HT-29 (cell line): ENCODE results near the gene AGPAT4. TPM values are rescaled to one million over a fixed set of nuclear protein-coding genes. Genes with fewer than 3 reads are reported as not detected.
"Not testable (repeated sequence)": the region's sequence is repeated elsewhere in the genome, so short reads cannot be mapped to it uniquely, and the experiment has no call there.

ENCODE experiments used
- DNase-seq: peaks from one replicate; pipeline ENCODE4 v3.0.0-alpha.2; 2015; ENCODE audit warnings: low spot score
- total RNA-seq: library from RNA; depleted of rRNA; stranded (reverse); fragments of >200 nt; shearing (Covaris generic); gene quantifications from 2 replicates; pipeline ENCODE4 v1.2.3, GENCODE V29; 2014

AGPAT4 gene
- total RNA-seq, 1 experiment from 2014 or later = 0.56 TPM

- no peak for DNase-seq
Observed at GRCh38 chr6:161139304-161139765, 134.5 kb downstream of the AGPAT4 start.

- DNase-seq = no peak
Observed at GRCh38 chr6:161138543-161139303, 135.1 kb downstream of the AGPAT4 start.

GRCh38 chr6:161137839-161138542, 135.9 kb downstream of the AGPAT4 start:
- no peak for DNase-seq

DNA sequence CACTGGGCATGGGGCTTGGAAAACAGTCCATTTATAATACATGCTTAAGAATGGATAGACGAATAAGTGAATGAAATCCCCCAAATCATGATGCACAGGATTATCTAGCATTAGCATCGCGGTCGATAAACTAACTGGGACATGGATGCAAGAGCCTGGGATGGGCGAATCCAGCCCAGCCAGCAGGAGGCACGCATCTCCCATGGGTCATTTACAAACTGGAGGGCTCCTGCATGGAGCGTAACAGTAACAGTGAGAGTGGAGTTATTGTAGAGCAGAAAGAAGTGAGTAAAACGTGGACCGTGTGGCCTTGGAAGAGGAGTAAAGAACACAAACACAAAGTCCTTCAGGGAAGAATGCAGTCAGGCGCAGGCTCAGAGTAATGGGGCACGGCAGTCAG, 136.5 kb downstream of the AGPAT4 start:
- DNase-seq = no peak

- no peak for DNase-seq
Observed at GRCh38 chr6:161136655-161137054, 137.2 kb downstream of the AGPAT4 start.

- DNase-seq = no peak
Observed at GRCh38 chr6:161135695-161136591, 137.9 kb downstream of the AGPAT4 start.

GRCh38 chr6:161134550-161135298, 139.1 kb downstream of the AGPAT4 start:
- DNase-seq = no peak

GRCh38 chr6:161133963-161134362, 139.9 kb downstream of the AGPAT4 start:
- DNase-seq = no peak

- no peak for DNase-seq
Observed at GRCh38 chr6:161132384-161132783, 141.5 kb downstream of the AGPAT4 start.

DNA sequence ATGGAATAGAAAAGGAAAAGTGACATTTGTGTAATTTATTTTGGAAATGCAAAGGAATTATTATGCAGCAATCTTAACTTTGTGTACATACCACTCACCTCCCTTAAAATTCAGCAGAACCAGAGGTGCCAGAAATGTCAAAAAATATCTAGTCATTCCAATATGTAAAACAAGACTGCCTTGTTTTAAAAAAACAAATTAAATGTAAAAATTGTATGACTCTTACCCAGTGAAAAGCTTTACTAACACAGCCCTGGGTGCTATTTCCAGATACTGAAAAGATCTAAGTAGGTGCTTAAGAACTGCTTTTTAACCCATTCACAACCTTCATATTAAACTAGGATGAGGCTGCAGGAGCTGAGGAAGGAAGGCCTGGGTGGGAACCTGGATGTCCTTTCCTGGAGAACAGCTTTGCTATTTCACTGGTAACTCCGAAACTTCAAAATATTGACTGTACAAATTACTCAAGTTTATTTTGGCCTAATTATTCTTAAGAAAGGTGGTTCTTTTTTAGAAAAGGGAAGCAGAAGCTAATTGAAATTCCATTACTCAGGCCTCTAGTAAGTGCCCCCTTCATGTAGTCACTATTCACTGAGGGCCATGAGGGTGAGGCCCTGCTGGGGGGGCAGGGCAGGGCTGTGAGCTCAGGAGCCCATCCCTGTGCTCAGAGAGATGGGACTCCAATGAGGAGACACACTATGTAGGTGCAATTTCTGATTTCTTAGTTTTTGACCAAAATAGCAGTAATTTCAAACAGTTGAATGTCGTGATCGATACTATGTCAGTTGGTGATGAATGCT, 142.7 kb downstream of the AGPAT4 start:
- no peak for DNase-seq

DNA sequence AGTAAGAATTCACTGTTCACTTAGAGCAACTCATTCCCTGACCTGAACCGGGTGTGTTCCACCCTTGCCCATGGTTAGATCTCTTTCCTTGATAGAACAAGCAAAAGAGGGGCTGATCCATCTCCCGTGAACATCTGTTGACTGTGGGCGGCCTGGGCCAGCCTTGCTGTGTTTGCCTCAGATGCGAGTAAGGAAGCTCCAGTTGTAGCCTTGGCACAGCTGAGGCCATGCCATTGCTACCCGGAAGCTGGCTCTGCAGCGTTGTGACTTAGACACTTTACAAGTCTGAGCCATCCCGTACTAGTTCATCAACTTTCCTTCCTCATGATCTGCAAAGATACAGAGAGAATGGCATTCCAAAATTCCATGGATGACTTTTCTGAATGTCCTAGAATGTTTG, 143.3 kb downstream of the AGPAT4 start:
- no peak for DNase-seq

- DNase-seq = no peak
Observed at GRCh38 chr6:161128680-161129196, 145.1 kb downstream of the AGPAT4 start.

- no peak for DNase-seq
Observed at GRCh38 chr6:161128230-161128629, 145.6 kb downstream of the AGPAT4 start.

DNA sequence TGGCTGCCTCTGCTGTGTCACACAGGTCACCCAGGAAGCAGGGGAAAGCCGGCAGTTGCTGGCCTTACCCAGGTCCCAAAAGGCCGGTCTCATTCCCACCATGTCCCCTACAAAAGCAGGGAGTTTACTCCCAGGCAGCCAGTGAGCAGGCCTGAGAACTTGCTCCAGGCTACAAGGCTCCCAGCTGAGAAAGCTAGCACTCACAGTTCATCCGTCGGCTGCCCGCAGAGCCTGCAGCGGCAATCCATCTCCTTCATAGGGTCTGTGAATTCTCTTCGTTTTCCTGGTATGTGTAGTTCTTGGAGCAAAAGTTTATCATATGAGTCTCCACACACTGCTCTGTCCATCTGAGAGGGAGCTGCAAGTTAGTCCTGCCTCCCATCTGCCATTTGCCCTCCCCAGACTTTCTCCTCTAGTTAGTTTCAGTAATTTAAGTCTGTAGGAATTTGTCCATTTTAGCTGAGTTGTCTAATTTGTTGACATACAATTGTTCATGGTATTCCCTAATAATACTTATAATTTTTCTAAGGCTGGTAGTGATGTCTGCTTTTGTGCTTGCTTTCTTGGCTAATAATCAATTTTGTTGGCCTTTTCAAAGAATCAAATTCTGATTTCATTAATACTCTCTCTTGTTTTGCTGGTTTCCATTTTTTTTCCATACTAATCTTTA, 146.7 kb downstream of the AGPAT4 start:
- DNase-seq = no peak

DNA sequence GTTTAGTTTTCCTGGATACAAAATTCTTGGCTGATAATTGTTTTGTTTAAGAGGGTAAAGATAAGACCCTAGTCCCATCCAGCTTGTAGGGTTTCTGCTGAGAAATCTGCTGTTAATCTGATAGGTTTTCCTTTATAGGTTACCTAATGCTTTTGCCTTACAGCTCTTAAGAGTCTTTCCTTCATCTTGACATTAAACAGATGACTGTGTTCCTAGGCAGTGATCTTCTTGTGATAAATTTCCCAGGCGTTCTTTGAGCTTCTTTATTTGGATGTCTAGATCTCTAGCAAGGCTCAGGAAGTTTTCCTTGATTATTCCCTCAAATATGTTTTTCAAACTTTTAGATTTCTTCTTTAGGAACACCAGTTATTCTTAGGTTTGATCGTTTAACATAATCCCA, 148.3 kb downstream of the AGPAT4 start:
- no peak for DNase-seq

- not testable (repeated sequence) for DNase-seq
Observed at GRCh38 chr6:161123319-161123718, 150.5 kb downstream of the AGPAT4 start.

- no peak for DNase-seq
Observed at GRCh38 chr6:161117942-161118341, 155.9 kb downstream of the AGPAT4 start.

DNA sequence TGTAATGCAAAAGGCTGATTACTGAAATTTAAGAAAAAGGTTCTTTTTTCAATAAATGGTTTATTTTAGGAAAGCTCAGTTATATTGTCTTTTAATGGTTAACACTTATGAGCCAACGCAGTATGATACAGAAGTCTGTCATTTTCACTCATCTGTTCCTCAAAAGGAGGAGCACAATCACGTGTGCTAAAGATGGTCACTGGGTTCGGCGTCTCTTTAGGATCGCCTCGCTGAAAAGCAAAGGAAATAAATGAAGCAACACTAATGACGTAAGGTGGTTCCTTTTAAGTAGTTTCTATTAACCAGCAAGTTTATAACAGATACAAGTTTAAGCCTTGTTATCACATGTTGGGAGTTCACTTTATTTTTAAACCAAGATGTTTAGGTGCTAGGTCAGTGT, 156.6 kb downstream of the AGPAT4 start:
- DNase-seq = no peak

DNA sequence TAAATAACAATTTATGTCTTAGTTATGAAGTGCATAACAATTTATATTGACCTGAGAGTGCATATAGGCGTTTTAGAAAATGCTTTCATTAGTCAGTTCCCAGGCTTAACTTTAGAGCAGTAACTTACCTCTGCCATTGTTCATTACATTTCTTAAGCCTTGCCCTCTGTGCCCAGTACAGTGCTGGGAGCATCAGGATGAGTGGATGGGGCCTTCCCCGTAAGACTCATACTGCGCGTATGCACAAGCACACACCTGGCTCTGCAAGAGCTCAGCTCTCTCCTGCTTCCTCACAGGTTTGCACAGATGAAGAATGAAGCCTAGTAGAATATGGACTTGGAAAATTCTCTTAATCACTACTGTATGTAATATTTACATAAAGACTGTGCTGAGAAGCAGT, 157.3 kb downstream of the AGPAT4 start:
- DNase-seq = no peak

DNA sequence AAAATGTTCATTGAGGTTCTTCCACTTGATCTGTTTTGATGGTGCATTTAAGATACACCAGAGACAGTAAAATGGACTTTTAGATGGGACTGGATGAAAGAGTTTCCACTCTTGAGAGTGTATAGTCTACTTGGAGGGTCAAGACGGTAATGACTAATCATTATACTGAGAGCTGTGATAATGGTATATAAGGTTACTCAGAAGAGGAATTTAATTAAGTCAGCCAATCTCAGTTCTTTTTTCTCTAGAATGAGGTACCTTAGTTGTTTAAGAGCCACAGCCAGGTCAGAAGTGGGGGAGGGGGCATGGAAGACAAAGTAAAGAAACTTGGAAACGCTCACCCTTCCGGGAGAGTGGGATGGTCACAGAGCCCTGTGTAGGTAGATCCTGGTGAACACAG, 158.4 kb downstream of the AGPAT4 start:
- DNase-seq = no peak
